Suprapubic skin (tissue), 4 donors: ENCODE results near the gene NR6A1.
A peak's percentile ranks its signal among the peaks of the same experiment; 100 is the strongest.

Experiments
- CTCF ChIP-seq, 2 donors: fragments of 200-600 bp in 1 of 2; fragments of 450-650 bp in 1 of 2; sonication (generic) in 1 of 2; IDR thresholded peaks; one replicate each; pipeline ENCODE4 v1.5.1; 2016 to 2019; ENCODE audit warnings: antibody characterized with exemption in 2 of 2, mild to moderate bottlenecking in 1 of 2, moderate library complexity in 1 of 2
- EP300 ChIP-seq: sonication (generic); formaldehyde crosslinking; IDR thresholded peaks from one replicate; pipeline ENCODE4 v1.6.1; 2017; ENCODE audit warnings: antibody characterized with exemption
- POLR2A ChIP-seq, 2 donors: fragments of 450-650 bp; IDR thresholded peaks; one replicate each; pipeline ENCODE4 v1.6.1; 2017; ENCODE audit warnings: antibody characterized with exemption in 2 of 2, mild to moderate bottlenecking in 2 of 2, moderate library complexity in 2 of 2
- POLR2AphosphoS5 ChIP-seq, 3 donors: sonication (generic); formaldehyde crosslinking; IDR thresholded peaks; one replicate each; pipeline ENCODE4 v1.6.1; 2017; ENCODE audit warnings: antibody characterized with exemption in 3 of 3

- TF ChIP-seq CTCF (IDR thresholded peaks at IDR 0.05), result peak; percentile 70 to 77
- no peak for TF ChIP-seq POLR2AphosphoS5 (IDR thresholded peaks at IDR 0.05)
- no peak for TF ChIP-seq POLR2A (IDR thresholded peaks at IDR 0.05)
- no peak for TF ChIP-seq EP300
Measured at GRCh38 chr9:124617477-124618141, 153.5 kb downstream of the NR6A1 start.
